SK-N-SH treated with all-trans-retinoic acid at 6 μM for 48 hours (cell line): ENCODE results near the gene NETO1.

Experiments used
- ATAC-seq: fragments of 200-7000 bp; cut with Tn5 transposase; 3 replicates; pipeline ENCODE4 v1.9.1; 2020; ENCODE audit warnings: mild to moderate bottlenecking, moderate library complexity
- ARNTL ChIP-seq: fragments of 450-650 bp; formaldehyde crosslinking; IDR thresholded peaks from 2 replicates; pipeline ENCODE4 v1.5.0; 2020; ENCODE audit warnings: low read depth, mild to moderate bottlenecking, moderate library complexity, borderline replicate concordance
- BACH2 ChIP-seq: fragments of 250-450 bp; sonication (Bioruptor Pico); IDR thresholded peaks from 2 replicates; pipeline ENCODE4 v1.9.0; 2021; ENCODE audit warnings: mild to moderate bottlenecking, borderline replicate concordance
- CREB5 ChIP-seq: fragments of 250-450 bp; sonication (Bioruptor Pico); IDR thresholded peaks from 2 replicates; pipeline ENCODE4 v1.5.1; 2020; ENCODE audit warnings: low read depth, mild to moderate bottlenecking, moderate library complexity
- CSDC2 ChIP-seq: fragments of 250-450 bp; sonication (Bioruptor Pico); IDR thresholded peaks from 2 replicates; pipeline ENCODE4 v1.5.0; 2020; ENCODE audit warnings: mild to moderate bottlenecking, moderate library complexity
- ESRRG ChIP-seq: fragments of 250-450 bp; sonication (Bioruptor Pico); IDR thresholded peaks from 2 replicates; pipeline ENCODE4 v1.6.1; 2021; ENCODE audit warnings: mild to moderate bottlenecking
- GLIS3 ChIP-seq: fragments of 250-450 bp; sonication (Bioruptor Pico); IDR thresholded peaks from 2 replicates; pipeline ENCODE4 v1.5.0; 2020; ENCODE audit warnings: mild to moderate bottlenecking, moderate library complexity
- ISL1 ChIP-seq: fragments of 250-450 bp; sonication (Bioruptor Pico); IDR thresholded peaks from 2 replicates; pipeline ENCODE4 v2.1.2; 2022; ENCODE audit warnings: mild to moderate bottlenecking, moderate library complexity
- OSR1 ChIP-seq: fragments of 250-450 bp; sonication (Bioruptor Pico); IDR thresholded peaks from 2 replicates; pipeline ENCODE4 v1.8.0; 2022; ENCODE audit warnings: moderate library complexity, mild to moderate bottlenecking, inconsistent platforms
- POU6F1 ChIP-seq: fragments of 250-450 bp; sonication (Bioruptor Pico); IDR thresholded peaks from 2 replicates; pipeline ENCODE4 v1.8.0; 2021; ENCODE audit warnings: low read depth, mild to moderate bottlenecking, moderate library complexity, borderline replicate concordance
- PPARA ChIP-seq: fragments of 250-450 bp; sonication (Bioruptor Pico); IDR thresholded peaks from 2 replicates; pipeline ENCODE4 v1.5.0; 2020; ENCODE audit warnings: mild to moderate bottlenecking, borderline replicate concordance
- RARB ChIP-seq: fragments of 250-450 bp; sonication (Bioruptor Pico); IDR thresholded peaks from 2 replicates; pipeline ENCODE4 v1.8.0; 2021; ENCODE audit warnings: mild to moderate bottlenecking, moderate library complexity
- SNAI2 ChIP-seq: fragments of 250-450 bp; sonication (Bioruptor Pico); IDR thresholded peaks from 2 replicates; pipeline ENCODE4 v1.5.0; 2020; ENCODE audit warnings: mild to moderate bottlenecking, moderate library complexity
- TCF4 ChIP-seq: fragments of 250-450 bp; sonication (Bioruptor Pico); IDR thresholded peaks from 2 replicates; pipeline ENCODE4 v1.8.0; 2021; ENCODE audit warnings: mild to moderate bottlenecking, moderate library complexity, borderline replicate concordance
- TSHZ2 ChIP-seq: fragments of 250-450 bp; sonication (Bioruptor Pico); IDR thresholded peaks from 2 replicates; pipeline ENCODE4 v1.5.0; 2020; ENCODE audit warnings: mild to moderate bottlenecking, moderate library complexity
- ZC3H10 ChIP-seq: fragments of 250-450 bp; sonication (Bioruptor Pico); IDR thresholded peaks from 2 replicates; pipeline ENCODE4 v1.5.1; 2021; ENCODE audit warnings: mild to moderate bottlenecking, moderate library complexity
- ZFP3 ChIP-seq: fragments of 250-450 bp; sonication (Bioruptor Pico); IDR thresholded peaks from 2 replicates; pipeline ENCODE4 v1.5.0; 2020; ENCODE audit warnings: mild to moderate bottlenecking, moderate library complexity
- ZFP30 ChIP-seq: fragments of 450-650 bp; formaldehyde crosslinking; IDR thresholded peaks from 2 replicates; pipeline ENCODE4 v1.5.0; 2022; ENCODE audit warnings: mild to moderate bottlenecking, moderate library complexity
- ZNF565 ChIP-seq: fragments of 450-650 bp; formaldehyde crosslinking; conservative IDR thresholded peaks from 2 replicates; pipeline ENCODE4 v1.5.0; 2020; ENCODE audit warnings: low read depth, mild to moderate bottlenecking, moderate library complexity
- ZNF8 ChIP-seq: fragments of 450-650 bp; formaldehyde crosslinking; IDR thresholded peaks from 2 replicates; pipeline ENCODE4 v1.5.0; 2020; ENCODE audit warnings: mild to moderate bottlenecking, moderate library complexity
- TF ChIP-seq, protein P1 (sequence below): fragments of 250-450 bp; sonication (Bioruptor Pico); IDR thresholded peaks from 2 replicates; pipeline ENCODE4 v1.8.0; 2020; ENCODE audit warnings: mild to moderate bottlenecking, moderate library complexity, borderline replicate concordance

Gene NETO1

GRCh38 chr18:72799106-72799505, 68.7 kb downstream of the NETO1 start (continued):
- TF ChIP-seq, protein P1, sequence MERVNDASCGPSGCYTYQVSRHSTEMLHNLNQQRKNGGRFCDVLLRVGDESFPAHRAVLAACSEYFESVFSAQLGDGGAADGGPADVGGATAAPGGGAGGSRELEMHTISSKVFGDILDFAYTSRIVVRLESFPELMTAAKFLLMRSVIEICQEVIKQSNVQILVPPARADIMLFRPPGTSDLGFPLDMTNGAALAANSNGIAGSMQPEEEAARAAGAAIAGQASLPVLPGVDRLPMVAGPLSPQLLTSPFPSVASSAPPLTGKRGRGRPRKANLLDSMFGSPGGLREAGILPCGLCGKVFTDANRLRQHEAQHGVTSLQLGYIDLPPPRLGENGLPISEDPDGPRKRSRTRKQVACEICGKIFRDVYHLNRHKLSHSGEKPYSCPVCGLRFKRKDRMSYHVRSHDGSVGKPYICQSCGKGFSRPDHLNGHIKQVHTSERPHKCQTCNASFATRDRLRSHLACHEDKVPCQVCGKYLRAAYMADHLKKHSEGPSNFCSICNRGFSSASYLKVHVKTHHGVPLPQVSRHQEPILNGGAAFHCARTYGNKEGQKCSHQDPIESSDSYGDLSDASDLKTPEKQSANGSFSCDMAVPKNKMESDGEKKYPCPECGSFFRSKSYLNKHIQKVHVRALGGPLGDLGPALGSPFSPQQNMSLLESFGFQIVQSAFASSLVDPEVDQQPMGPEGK (CRISPR knock-in tag), result no peak
- TF ChIP-seq ZNF8 (no peak), GLIS3 (CRISPR knock-in tag) (no peak)
- TF ChIP-seq, all 23 proteins: peak for 0

GRCh38 chr18:72783530-72783929, 84.3 kb downstream of the NETO1 start:
- no peak for TF ChIP-seq BACH2 (CRISPR knock-in tag)
- no peak for TF ChIP-seq ISL1 (CRISPR knock-in tag)
- TF ChIP-seq ZFP3 (CRISPR knock-in tag), result no peak
- no peak for ATAC-seq

GRCh38 chr18:72774914-72775313, 92.9 kb downstream of the NETO1 start:
- ATAC-seq, result no peak
- TF ChIP-seq GLIS3 (CRISPR knock-in tag) (no peak), ZFP3 (CRISPR knock-in tag) (no peak), CREB5 (no peak), CSDC2 (CRISPR knock-in tag) (no peak), ZFP30 (CRISPR knock-in tag) (no peak), OSR1 (CRISPR knock-in tag) (no peak), ISL1 (CRISPR knock-in tag) (no peak), TSHZ2 (CRISPR knock-in tag) (no peak), TCF4 (CRISPR knock-in tag) (no peak), POU6F1 (CRISPR knock-in tag) (no peak), SNAI2 (no peak), ARNTL (CRISPR knock-in tag) (no peak), ESRRG (no peak), ZNF565 (CRISPR knock-in tag) (no peak)
- TF ChIP-seq, protein P1 (CRISPR knock-in tag), result no peak

DNA sequence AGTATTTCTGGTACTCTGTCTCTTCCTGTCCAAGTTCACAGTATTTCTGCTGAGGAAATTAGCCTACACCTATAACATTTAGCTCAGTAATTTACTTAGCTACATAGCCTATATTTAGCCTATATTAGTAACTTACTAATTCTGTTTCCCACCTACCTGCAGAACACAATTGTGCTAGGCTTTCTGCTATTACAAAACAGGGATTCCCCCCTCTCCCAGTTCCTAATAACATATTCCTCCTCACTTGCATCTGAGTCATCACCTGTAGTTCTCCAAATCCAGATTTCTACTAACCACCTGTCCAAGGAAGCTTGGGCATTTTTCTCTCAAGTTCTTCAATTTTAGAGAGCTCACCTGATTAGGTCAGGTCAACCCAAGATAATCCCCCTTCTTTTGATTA, 94.9 kb downstream of the NETO1 start:
- no peak for ATAC-seq
- TF ChIP-seq ZFP3 (CRISPR knock-in tag) (no peak), OSR1 (CRISPR knock-in tag) (no peak), POU6F1 (CRISPR knock-in tag) (no peak), ZNF565 (CRISPR knock-in tag) (no peak), GLIS3 (CRISPR knock-in tag) (no peak), ZC3H10 (CRISPR knock-in tag) (no peak), ZNF8 (no peak), CSDC2 (CRISPR knock-in tag) (no peak), SNAI2 (no peak), BACH2 (CRISPR knock-in tag) (no peak), CREB5 (no peak), RARB (CRISPR knock-in tag) (no peak), PPARA (no peak), ESRRG (no peak), ARNTL (CRISPR knock-in tag) (no peak)
- TF ChIP-seq, protein P1 (CRISPR knock-in tag), result no peak
